Activated T-cell treated with anti-CD3 and anti-CD28 coated beads, Interleukin-2, amount 50 U/mL, for 48 hours (primary cell): ENCODE measurements around the gene OSTC.

ENCODE experiments used
- DNase-seq, 2 experiments: peaks; one replicate each; pipeline ENCODE4 v3.0.0-alpha.2; 2020

Gene OSTC

GRCh38 chr4:108650212-108651013 is at the start of gene OSTC:
Gene OSTC, plus strand, starts transcription at chr4:108650599. Its CDS starts 57 bp downstream, at chr4:108650656.
- peak; percentile 94 to 95 for DNase-seq

- no peak for DNase-seq
These were observed 49.3 kb upstream of the OSTC start for GRCh38 chr4:108601106-108601505.

DNA sequence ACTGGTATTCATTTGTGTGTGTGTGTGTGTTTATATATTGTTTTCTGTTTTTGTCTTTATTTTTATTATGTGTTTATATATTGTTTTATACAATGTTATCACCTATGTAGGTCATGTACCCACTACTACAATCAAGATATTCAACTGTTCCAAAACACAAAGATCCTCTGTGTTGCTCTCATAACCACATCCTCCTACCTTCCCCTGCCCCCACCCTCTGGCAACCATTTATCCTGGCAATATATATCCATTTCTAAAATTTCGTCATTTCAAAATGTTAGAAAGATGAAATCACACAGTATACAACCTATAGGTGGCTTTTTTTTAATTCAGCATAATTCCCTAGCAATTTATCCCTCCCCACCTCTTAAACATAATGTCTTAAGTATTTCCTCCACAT is 48.9 kb upstream of the OSTC start:
- no peak for DNase-seq

GRCh38 chr4:108602163-108602562 is 48.2 kb upstream of the OSTC start:
- no peak for DNase-seq

GRCh38 chr4:108607079-108607815 is 43.2 kb upstream of the OSTC start:
- no peak for DNase-seq

DNA sequence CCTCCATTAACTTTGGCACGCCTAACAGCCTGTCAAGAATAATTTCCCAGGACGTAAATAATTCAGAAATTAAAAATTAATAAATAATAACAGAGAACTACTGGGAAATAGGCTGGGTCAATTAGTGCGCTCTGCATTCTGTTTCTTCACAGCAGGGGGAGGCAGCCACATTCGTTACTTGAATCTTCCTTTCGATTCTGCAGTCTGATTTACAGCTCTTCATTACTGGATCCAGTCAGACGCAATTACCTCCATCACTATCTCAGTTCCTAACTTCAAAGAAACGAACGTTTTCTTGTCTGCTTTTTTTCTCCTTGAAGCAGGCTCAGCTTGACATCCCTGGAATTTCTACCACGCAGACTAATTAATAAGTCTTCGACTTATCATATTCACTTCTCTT is 39.0 kb upstream of the OSTC start:
- DNase-seq: no peak

GRCh38 chr4:108612365-108612764 is 38.0 kb upstream of the OSTC start:
- DNase-seq: no peak

DNA sequence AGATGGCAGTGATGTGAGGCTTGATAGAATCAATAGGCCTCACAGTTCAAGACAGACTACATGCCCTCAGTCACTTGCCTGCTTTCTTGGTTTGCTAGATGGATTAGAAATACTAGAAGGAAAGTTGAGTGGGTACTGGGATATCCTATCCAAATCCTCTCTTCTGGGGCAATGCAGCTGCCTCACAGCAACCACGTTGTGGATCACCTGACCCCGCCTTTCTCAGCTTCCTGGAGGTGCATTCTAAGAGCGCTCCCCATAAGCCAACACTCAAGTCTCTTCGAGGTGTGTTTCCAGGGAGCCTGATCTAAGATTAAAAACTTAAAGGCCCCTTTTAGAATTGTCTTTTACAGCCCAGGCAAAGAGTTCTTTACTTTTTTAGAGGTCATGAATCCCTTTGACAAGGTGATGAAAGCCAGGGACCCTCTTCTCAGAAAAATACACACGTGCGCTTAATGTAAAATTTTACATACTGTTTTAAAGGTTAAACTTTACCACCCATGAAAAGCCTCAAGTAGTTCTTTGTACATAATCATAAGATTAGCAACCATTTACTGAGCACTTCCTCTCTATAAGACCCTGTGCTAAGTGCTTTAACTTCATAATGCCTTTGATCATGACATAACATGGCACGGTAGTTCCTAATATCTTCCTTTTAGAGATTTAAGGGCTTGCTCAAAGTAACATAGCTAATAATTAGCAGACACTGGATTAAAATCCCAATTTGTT is 30.9 kb upstream of the OSTC start:
- DNase-seq: peak; percentile 41 to 56

GRCh38 chr4:108620101-108620932 is 30.1 kb upstream of the OSTC start, which contains the start of gene RPL34:
Gene RPL34, plus strand, starts transcription at chr4:108620576. Its CDS starts 1,384 bp downstream, at chr4:108621960.
- DNase-seq: peak; percentile 96

DNA sequence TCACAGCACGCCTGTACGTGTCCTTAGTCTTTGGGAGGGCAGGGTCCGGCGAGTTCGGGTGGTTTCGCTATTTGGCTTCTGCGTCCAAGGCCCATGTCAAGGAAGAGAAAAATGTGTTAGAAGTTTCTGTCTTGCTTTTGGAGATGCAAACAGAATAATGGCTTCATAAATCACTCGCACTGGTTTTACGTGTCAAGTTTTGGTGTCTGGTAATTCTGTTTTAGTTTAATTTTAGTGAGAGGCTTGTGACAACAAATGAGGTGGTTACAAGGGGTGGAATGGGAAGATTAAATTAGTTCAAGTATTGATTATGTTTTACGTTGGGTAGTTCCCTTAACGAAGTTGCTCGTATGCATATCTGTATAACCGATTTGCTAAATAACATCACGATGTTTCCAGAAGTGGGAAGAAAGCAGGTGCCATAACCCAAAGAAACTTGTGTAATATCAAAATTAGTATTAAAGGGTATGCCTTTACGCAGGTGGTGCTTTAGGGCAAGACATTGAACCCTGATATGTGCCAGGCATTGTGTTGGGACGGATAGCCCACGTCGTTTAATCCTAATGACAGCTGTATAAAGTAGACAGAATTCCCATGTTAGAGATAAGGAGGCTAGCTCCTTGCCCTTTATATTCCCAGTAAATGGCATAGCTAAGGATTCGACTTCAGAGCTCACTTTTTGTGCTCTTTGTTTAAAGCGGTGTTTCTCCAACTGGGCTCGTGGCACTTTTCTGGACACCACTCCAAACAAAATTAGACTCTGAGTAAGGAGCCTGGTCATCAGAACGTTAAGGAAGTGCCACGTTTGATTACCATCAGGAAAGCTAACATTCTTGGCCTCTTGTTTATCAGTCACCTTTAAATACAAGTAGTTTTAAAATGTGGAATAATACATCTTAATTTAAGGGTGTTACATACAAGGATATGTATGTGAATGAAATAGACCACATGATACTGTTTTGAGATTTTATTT is 29.2 kb upstream of the OSTC start:
- no peak for DNase-seq

DNA sequence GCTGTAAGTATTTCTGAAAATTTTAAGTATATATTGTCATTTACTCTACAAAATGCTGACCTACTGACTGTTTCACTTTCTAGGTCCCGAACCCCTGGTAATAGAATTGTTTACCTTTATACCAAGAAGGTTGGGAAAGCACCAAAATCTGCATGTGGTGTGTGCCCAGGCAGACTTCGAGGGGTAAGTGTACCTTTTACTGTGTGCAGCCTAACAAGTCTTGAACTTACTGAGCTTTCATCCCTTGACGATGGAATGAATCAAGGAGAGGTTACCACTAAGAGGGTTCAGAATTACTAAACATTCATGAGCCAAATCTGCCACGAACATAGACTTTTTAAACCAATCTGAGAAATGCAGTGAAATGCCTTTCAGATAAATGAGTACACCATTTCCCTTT is 28.4 kb upstream of the OSTC start:
- DNase-seq: peak; percentile 31 to 37

DNA sequence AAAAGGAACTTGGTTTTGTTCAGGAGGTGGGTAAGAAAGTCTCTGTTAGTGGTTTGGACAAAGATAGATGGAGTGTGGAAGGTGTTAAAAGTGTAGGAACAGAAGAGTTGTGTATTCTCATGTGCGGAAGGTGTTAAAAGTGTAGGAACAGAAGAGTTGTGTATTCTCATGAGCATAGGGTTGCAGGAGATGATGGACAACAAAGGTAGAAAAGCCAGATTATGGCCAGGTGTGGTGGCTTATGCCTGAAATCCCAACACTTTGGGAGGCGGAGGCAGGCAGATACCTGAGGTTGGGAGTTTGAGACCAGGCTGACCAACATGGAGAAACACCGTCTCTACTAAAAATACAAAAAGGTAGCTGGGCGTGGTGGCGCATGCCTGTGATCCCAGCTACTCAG is 27.6 kb upstream of the OSTC start:
- DNase-seq: no peak

GRCh38 chr4:108624263-108625056 is 25.9 kb upstream of the OSTC start:
- no peak for DNase-seq

DNA sequence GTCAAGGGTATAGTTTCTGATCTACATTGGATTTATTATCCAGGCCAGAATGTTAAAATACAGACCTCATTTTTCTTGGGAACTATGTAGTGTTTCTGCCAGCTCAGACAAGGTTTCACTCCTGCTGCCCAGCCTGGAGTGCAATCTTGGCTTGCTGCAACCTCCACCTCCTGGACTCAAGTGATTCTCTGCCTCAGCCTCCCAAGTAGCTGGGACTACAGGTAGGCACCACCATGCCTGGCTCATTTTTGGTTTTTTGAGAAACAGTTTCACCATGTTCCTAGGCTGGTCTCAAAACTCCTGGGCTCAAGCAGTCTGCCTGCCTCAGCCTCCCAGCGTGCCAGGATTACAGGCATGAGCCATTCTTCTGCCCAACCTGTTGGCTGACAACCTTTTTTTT is 24.3 kb upstream of the OSTC start:
- DNase-seq: no peak

- DNase-seq: no peak
These were observed 22.0 kb upstream of the OSTC start for GRCh38 chr4:108628411-108628810.

GRCh38 chr4:108635070-108635655 is 15.2 kb upstream of the OSTC start:
- no peak for DNase-seq

DNA sequence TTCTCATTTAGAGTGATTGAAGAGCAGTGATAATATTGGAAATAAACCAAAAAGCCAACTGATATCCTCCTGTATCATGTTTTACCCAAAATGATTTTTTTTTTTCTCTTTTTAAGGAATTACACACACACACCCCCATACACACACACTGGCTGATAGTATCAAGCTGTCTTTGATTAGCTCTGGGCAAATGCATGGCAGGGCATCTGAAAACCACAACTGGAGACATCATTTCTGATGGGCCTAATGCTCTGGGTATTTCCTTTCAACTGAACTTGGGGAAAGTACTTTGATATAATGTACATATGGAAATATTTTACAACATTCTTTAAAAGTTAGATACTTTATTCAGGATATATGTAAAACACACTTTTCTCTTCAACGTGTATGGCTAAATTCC is 14.2 kb upstream of the OSTC start:
- no peak for DNase-seq

GRCh38 chr4:108637856-108638255 is 12.5 kb upstream of the OSTC start:
- DNase-seq: no peak

DNA sequence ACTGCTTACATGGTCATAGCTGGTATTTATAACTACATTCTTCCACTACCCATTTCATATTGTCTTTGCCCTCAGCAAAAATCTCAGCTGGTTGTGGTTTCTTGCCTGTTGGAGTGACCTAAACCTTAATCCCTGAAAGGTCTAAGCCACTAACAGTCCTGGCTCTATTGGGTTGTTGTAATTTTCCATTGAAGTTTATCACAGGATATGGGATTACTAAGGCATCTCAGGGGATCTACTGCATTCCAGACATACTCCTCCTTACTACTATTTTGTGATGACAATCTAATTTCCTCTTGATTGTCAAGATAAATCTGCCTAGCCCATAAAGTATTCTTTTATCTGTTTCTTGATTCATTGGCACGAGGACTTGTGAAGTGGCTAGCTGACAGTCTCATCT is 6.2 kb upstream of the OSTC start:
- no peak for DNase-seq

DNA sequence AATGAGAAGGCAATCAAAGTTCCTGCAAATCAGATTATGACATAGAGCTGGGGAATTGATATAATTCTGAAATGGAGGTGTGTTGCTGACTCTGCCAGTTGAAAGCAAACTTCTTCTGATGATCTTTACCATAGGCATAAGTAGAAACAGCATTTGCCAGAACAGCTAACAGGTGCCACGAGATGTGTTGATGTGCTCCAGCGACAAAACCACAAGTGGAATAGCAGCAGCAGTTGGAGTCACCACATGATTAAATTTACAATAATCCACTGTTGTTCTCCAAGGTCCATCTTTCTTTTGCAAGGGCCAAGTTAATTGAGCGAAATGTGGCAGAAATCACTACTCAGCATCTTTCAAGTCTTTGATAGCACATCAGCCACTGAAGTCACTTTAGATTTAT is 3.7 kb upstream of the OSTC start:
- DNase-seq: no peak
